ENCODE measurements around the gene NFIC. TPM values are rescaled to one million over a fixed set of nuclear protein-coding genes. Genes with fewer than 3 reads are reported as not detected.

Gene NFIC
- polyA plus RNA-seq, 1 of the 3 experiments (the other 2 are of a cell fraction) = 7.2 TPM

DNA sequence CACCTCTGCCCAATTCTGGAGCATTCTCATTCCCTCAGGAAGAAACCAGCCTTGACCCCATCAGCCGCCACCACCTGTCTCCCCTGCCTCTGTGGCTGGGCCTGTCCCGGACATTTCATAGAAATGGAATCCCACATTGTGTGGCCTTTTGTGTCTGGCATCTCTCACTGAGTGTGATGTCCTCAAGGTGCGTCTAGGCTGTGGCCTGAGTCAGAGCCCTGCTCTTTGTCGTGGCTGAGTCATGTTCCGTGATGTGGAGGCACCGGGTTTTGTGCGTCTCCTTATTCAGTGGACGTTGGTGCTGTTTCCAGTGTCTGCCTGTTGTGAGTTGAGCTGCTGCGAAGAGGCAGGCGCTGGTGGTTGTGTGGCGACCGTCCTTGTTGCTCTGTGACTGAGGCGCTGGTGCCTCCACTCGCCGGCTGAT, 143.2 kb downstream of the NFIC start:
- ChIA-PET POLR2A (interaction anchor here (0.5 kb wide), 1 partner anchor 43 kb away, joined by 4 read pairs; no protein-coding TSS in a partner anchor), CTCF (no interaction called here)
- Histone ChIP-seq H3K9ac (no peak overlapping the region), H3K4me2 (peak overlapping the region; percentile 7), H3K36me3 (replicated peaks in 1 of 2; ENCODE audit: control insufficient read depth in 1 of 2, insufficient read depth in 2 of 2, low read length in 1 of 2) (peaks cover 0 to 7% of the 10 kb centered on the region in 2 experiments), H3K27ac (ENCODE audit: low read depth in 2 of 2, low read length in 1 of 2) (peak overlapping the region in 1 of 2 experiments; percentile 50; a peak in 2 of 4 replicates), H3K79me2 (ENCODE audit: insufficient read depth) (peaks cover 85% of the 10 kb centered on the region), H3K4me3 (ENCODE audit: low read depth in 2 of 2, low read length in 1 of 2) (no peak overlapping the region), H4K20me1 (ENCODE audit: insufficient read depth) (peaks cover 70% of the 10 kb centered on the region), H3F3A (replicated peaks; ENCODE audit: insufficient read depth) (peaks cover 13% of the 10 kb centered on the region), H3K9me3 (no peaks in the 10 kb centered on the region), H3K4me1 (ENCODE audit: control insufficient read depth in 1 of 2, insufficient read depth in 2 of 2, low read depth in 1 of 2, low read length in 1 of 2) (peaks cover 11% of the 10 kb centered on the region in 2 experiments; a peak in 2 of 4 replicates), H2AFZ (ENCODE audit: low read depth) (no peak overlapping the region), H3K27me3 (ENCODE audit: insufficient read depth) (no peaks in the 10 kb centered on the region), H3K9me2 (no peaks in the 10 kb centered on the region)
- WGBS (ENCODE audit: low lambda C conversion rate) = 52% methylated on average over 5 of the region's 15 CpGs
- TF ChIP-seq TCF12 (IDR thresholded peaks at IDR 0.05) (peak; percentile 75), ZBTB33 (IDR thresholded peaks at IDR 0.05; ENCODE audit: borderline replicate concordance, low read depth) (no peak), PBX3 (IDR thresholded peaks at IDR 0.05) (peak; percentile 42; the same call in 1 of the 2 replicates), SIN3A (IDR thresholded peaks at IDR 0.05; ENCODE audit: borderline replicate concordance, low read depth, low read length) (no peak), NFIC (IDR thresholded peaks at IDR 0.05; ENCODE audit: borderline replicate concordance) (no peak), FOSL2 (IDR thresholded peaks at IDR 0.05; ENCODE audit: borderline replicate concordance, low read depth) (peak; percentile 65; the same call in 1 of the 2 replicates), TEAD4 (IDR thresholded peaks at IDR 0.05; ENCODE audit: borderline replicate concordance, insufficient read depth) (no peak)
- TF ChIP-seq, protein P1, sequence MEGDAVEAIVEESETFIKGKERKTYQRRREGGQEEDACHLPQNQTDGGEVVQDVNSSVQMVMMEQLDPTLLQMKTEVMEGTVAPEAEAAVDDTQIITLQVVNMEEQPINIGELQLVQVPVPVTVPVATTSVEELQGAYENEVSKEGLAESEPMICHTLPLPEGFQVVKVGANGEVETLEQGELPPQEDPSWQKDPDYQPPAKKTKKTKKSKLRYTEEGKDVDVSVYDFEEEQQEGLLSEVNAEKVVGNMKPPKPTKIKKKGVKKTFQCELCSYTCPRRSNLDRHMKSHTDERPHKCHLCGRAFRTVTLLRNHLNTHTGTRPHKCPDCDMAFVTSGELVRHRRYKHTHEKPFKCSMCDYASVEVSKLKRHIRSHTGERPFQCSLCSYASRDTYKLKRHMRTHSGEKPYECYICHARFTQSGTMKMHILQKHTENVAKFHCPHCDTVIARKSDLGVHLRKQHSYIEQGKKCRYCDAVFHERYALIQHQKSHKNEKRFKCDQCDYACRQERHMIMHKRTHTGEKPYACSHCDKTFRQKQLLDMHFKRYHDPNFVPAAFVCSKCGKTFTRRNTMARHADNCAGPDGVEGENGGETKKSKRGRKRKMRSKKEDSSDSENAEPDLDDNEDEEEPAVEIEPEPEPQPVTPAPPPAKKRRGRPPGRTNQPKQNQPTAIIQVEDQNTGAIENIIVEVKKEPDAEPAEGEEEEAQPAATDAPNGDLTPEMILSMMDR (IDR thresholded peaks at IDR 0.05) = no peak
- no peak for DNase-seq

DNA sequence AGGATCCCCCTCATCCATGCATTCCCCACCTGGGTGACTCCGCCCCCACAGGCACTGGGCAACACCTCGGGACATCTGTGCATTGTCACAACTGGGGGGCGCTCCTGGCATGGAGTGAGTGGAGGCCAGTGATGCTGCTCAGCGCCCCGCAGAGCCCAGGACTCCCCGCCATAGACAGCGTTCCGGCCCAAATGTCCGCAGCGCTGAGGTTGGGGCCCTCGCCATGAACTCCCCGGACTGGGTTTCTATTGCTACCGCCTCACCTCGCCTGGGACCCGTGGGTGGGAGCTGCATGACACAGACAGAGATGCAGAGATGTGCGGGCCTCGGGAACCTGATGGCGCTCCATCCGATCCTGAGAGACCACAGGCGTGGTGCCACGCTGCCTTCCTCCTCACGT, 144.3 kb downstream of the NFIC start:
- POLR2A ChIA-PET = no interaction called here
- Histone ChIP-seq H3K4me3 (ENCODE audit: low read depth in 2 of 2, low read length in 1 of 2) (no peak overlapping the region), H3K4me1 (ENCODE audit: control insufficient read depth in 1 of 2, insufficient read depth in 2 of 2, low read depth in 1 of 2, low read length in 1 of 2) (peaks cover 7 to 8% of the 10 kb centered on the region in 2 experiments; a peak in 2 of 4 replicates), H3K4me2 (no peak overlapping the region), H3F3A (replicated peaks; ENCODE audit: insufficient read depth) (peaks cover 13% of the 10 kb centered on the region), H3K79me2 (ENCODE audit: insufficient read depth) (peaks cover 96% of the 10 kb centered on the region), H3K9me2 (no peaks in the 10 kb centered on the region), H3K27ac (ENCODE audit: low read depth in 2 of 2, low read length in 1 of 2) (no peak overlapping the region), H2AFZ (ENCODE audit: low read depth) (no peak overlapping the region), H3K27me3 (ENCODE audit: insufficient read depth) (no peaks in the 10 kb centered on the region), H3K9ac (no peak overlapping the region), H3K36me3 (replicated peaks in 1 of 2; ENCODE audit: control insufficient read depth in 1 of 2, insufficient read depth in 2 of 2, low read length in 1 of 2) (peaks cover 0 to 7% of the 10 kb centered on the region in 2 experiments), H4K20me1 (ENCODE audit: insufficient read depth) (peaks cover 80% of the 10 kb centered on the region), H3K9me3 (no peaks in the 10 kb centered on the region)
- TF ChIP-seq TEAD4 (IDR thresholded peaks at IDR 0.05; ENCODE audit: borderline replicate concordance, insufficient read depth) (no peak), YY1 (IDR thresholded peaks at IDR 0.05; ENCODE audit: low read depth) (no peak), POLR2AphosphoS5 (IDR thresholded peaks at IDR 0.05; ENCODE audit: low read depth, low read length) (no peak), NRF1 (IDR thresholded peaks at IDR 0.05; ENCODE audit: low read depth, low read length) (no peak), FOXM1 (IDR thresholded peaks at IDR 0.05; ENCODE audit: low read depth) (no peak), RAD21 (IDR thresholded peaks at IDR 0.05; ENCODE audit: low read length) (no peak)
- WGBS (ENCODE audit: low lambda C conversion rate) = 94% methylated on average over 15 of the region's 22 CpGs
- DNase-seq = no peak
- CTCF ChIA-PET = interaction anchor here (0.9 to 2.0 kb wide), 2 partner anchors 34 to 46 kb away, joined by 3 to 7 read pairs; no protein-coding TSS in a partner anchor

Measured in SK-N-SH (cell line).